CMK (cell line): ENCODE measurements around the gene RAD51B.
A peak's percentile ranks its signal among the peaks of the same experiment; 100 is the strongest.

Source experiments
- DNase-seq: peaks from one replicate; pipeline ENCODE4 v3.0.0-alpha.2; 2010; ENCODE audit warnings: low read depth

The RAD51B gene

GRCh38 chr14:68363843-68364767 lies 544.5 kb downstream of the RAD51B start:
- DNase-seq = no peak

DNA sequence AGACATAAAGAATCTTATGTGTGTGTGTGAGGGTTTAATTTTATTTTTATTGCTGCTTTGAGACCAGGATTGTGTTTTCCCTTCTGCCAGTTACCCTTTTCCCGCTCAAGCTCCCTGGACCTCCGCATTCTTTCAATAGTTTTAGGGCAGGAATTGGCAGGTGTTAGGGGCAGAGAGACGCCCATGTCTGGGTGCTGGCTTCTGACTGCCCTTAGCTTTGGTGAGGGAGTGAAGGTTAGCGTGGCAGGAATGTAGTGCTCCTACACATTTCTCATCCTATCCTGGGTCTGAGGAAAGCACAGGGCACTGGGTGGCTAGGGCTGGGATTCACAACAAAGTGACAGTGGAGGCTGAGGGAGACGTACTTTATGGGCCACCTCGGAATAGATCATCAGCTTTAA lies 545.2 kb downstream of the RAD51B start:
- no peak for DNase-seq

GRCh38 chr14:68365228-68365627 lies 545.6 kb downstream of the RAD51B start:
- no peak for DNase-seq

- DNase-seq = no peak
Measured at GRCh38 chr14:68366656-68367055, 547.1 kb downstream of the RAD51B start.

DNA sequence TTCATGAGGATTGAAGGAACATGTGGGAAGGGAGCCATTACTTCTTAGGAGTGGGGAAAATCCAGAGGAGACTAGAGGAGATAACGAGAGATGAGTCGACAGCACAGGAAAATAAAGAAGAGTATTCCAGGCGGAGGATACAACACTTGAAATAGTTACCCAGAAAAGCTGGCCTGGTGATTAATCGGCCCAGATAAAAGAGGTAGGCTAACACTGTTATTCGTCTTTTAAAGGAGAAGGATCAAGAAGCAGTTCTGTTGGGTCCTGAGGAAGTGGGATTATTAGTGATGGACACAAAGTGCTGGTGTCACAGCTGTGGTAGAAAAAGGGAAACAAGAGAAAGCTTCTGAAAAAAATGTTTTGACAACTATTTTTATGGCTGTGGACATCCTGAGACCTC lies 548.0 kb downstream of the RAD51B start:
- no peak for DNase-seq

- no peak for DNase-seq
Measured at GRCh38 chr14:68368850-68369249, 549.3 kb downstream of the RAD51B start.

- DNase-seq = no peak
Measured at GRCh38 chr14:68369281-68370056, 549.9 kb downstream of the RAD51B start.

GRCh38 chr14:68370057-68370360 lies 550.4 kb downstream of the RAD51B start:
- no peak for DNase-seq

DNA sequence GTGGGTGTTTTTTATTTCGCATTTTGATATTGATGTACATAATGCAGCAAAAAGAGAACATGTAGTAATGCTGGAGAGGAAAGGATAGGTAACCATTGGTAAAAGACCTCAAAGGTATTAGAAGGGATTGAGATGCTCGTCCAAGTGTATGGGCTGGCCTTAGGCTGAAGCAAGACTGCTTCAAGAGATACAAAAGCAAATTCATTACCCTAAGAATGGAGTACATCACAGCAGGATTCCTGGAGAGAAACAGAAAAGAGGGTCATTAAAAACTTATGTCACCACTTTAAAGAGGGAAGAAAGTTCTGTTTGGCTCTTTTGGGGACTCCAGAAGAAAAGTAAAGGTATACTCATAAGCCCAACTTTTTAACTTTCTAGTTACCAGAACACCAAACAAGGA lies 552.8 kb downstream of the RAD51B start:
- no peak for DNase-seq

DNA sequence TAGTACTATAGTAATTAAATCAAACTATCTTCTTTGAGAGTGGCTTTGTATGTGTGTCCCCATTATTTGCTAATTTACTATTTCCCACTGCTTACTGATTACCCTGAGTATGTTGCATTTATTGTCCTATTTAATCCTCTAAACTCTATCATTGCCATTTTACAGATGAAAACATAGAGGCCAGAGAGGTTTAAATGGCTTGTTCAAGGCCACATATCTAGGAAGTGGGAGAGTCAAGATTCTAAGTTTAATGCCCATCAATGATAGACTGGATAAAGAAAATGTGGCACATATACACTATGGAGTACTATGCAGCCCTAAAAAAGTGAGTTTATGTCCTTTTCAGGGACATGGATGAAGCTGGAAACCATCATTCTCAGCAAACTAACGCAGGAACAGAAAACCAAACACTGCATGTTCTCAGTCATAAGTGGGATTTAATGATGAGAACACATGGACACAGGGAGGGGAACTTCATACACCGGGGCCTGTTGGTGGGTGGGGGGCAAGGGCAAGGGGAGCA lies 553.6 kb downstream of the RAD51B start:
- no peak for DNase-seq

DNA sequence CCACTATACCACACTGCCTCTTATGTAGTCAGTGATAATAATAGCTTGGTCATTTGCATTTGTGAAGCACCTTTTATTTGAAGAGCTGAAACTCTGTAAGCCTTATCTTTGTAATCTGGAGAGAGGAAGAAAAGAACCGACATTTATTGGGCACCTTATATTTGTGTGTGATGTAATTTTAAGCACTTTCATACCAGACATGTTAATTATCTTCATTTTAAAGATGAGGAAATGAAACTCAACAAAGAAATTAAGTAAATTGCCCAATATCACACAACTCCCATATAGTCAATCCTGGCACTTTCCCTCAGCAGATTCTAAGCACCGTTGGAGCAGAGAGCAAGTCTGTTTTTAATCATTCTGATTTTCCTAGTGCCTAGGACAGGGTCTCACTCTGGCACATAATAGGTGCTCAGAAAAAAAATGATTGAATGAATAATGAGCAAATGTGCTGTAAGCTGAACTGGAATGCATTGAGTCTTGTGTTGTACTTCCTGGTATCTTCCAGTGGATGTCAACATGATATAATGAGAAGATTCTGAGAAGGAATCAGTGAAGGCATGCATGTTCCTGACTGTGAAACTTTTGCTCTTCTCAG lies 554.4 kb downstream of the RAD51B start:
- DNase-seq = no peak

DNA sequence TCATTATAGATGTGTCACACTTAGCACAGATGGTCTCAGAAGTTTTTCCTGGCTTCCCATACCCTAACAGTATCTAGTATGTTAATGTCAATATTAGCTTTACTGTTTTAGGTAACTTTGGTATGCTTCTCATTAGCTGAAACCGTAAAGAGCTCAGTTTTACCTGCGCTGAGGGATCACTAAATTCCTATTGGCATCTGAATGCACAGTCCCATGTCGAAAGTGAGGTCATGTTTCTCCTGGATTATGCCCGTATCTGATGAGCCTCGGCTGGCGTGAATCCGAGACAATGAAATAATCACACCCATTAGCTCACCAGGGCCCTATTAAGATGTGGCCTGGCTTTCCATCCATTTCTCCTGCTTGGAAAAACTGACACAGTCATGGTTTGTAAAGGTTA lies 555.1 kb downstream of the RAD51B start:
- no peak for DNase-seq

GRCh38 chr14:68375376-68375775 lies 555.8 kb downstream of the RAD51B start:
- DNase-seq = no peak

DNA sequence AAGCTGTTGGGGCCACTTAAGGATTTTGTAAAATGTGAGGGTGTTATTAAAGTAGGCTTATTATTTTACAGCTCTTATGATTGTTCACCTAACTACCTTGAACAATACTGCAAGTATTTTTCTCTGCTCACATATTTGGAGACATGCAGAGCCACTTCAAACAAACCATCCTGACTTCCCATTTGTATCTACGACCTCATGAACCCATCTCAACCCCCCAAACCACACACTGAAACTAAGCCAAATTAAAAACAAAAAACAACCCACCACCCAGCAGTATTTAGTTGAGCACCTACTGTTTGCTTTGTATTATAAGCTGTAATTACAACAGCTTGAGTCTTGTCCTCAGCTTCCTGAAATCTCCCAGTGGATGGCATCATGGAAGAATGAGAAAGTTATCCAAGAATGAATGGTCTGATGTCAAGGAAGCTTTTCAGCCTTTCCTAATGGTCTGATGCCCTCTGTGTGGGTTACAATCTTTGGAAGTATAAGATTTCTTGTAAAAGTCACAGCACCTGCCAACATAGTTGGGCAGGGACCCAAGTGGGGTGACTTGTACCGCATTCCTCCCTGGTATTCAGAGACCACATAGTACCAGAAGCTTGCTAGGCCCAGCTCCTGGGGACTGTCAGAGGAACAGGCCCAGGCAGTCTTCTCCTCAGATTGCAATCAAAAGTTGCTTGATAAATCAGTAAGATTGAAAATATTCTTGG lies 556.6 kb downstream of the RAD51B start:
- DNase-seq = no peak

DNA sequence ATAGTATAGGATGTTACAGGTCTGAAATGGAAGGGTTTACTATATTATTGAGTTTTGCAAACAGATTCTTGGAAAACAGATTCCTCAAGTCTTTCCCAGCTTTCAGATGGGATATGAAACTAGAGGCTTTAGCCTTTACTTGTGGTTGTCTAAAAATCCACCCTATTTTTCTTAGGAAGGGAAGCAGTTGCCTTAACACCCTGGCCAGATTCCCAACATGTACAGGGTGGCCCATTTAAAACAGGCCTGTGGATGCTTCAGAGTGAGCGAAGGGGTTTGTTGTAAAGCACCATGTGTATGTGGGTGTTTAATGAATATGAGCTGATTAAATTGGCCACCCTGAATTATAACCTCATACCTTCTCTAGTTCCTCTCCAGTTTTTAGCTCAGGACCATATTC lies 557.4 kb downstream of the RAD51B start:
- no peak for DNase-seq

DNA sequence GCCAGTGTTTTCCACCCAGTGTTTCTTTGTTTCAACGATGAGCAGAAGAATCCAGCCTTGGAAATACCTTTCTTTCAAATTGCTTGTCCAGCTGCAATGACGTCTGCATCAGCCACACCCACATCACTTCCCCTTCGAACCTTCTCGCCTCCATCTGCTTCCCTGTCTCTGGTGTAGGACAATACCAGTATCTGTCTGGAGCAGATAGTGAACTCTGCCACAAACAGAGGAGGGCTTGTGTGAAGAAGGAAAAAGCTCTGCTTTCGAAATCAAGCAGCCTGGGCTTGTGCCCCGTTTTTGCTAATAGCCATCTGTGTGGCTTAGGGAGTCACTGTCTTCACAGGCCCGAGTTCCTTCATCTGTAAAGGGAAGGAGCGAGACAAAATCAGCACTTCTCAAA lies 557.9 kb downstream of the RAD51B start:
- DNase-seq = peak; percentile 83

GRCh38 chr14:68379510-68380328 lies 560.1 kb downstream of the RAD51B start:
- DNase-seq = no peak

GRCh38 chr14:68380329-68380741 lies 560.8 kb downstream of the RAD51B start:
- no peak for DNase-seq

GRCh38 chr14:68384335-68384734 lies 564.8 kb downstream of the RAD51B start:
- DNase-seq = no peak

DNA sequence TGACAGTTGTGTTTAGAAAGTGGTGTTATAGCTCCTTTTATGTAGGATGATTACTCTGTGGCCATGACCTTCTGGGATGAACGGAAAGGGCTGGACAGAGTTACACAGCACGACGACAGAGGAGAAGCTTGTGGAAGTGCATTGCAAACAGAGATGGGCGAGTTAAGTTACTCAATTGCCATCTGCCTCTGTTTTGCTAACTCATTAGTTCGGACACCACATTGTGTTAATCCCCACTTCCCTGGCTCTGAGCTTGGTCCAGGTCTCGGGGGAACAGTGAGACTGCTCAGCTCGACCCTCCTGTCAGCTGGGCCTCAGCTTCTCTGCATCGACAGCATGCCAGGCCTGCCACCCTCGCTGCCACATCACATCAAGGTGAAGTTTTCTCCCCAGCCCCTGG lies 565.3 kb downstream of the RAD51B start:
- DNase-seq = no peak

- no peak for DNase-seq
Measured at GRCh38 chr14:68386446-68386845, 566.9 kb downstream of the RAD51B start.
